Osteoblast (primary cell): ENCODE results near the gene OCA2. TPM values are rescaled to one million over a fixed set of nuclear protein-coding genes. Genes with fewer than 3 reads are reported as not detected.

ENCODE experiments used
- DNase-seq: peaks from one replicate; pipeline ENCODE4 v3.0.0; 2011; ENCODE audit warnings: low spot score, mixed read lengths; ENCODE audit not compliant: insufficient read length; ENCODE audit errors: missing footprints
- H2AFZ ChIP-seq: 2 replicates; pipeline ENCODE4 v1.6.0; 2011; ENCODE audit warnings: mild to moderate bottlenecking, low read length
- H3K27ac ChIP-seq: 2 replicates; pipeline ENCODE4 v1.5.1; 2011; ENCODE audit warnings: mild to moderate bottlenecking, low read depth, low read length, moderate library complexity
- H3K27me3 ChIP-seq: 2 replicates; pipeline ENCODE4 v1.6.0; 2012; ENCODE audit warnings: mild to moderate bottlenecking, control low read depth, inconsistent platforms, low read length, moderate library complexity; ENCODE audit not compliant: insufficient read depth
- H3K36me3 ChIP-seq: 2 replicates; pipeline ENCODE4 v1.5.1; 2011; ENCODE audit warnings: mild to moderate bottlenecking, low read length, control low read depth, moderate library complexity; ENCODE audit not compliant: insufficient read depth
- H3K4me1 ChIP-seq: 2 replicates; pipeline ENCODE4 v1.5.1; 2011; ENCODE audit warnings: mild to moderate bottlenecking, low read length, control low read depth, moderate library complexity; ENCODE audit not compliant: insufficient read depth
- H3K4me2 ChIP-seq: 2 replicates; pipeline ENCODE4 v1.6.0; 2011; ENCODE audit warnings: mild to moderate bottlenecking, low read length; ENCODE audit not compliant: insufficient read depth
- H3K4me3 ChIP-seq: fragments of 200-600 bp; sonication (generic); 3 replicates; pipeline ENCODE4 v1.5.1; 2012; ENCODE audit warnings: mild to moderate bottlenecking, low read length, inconsistent platforms; ENCODE audit not compliant: insufficient read depth
- H3K79me2 ChIP-seq: 2 replicates; pipeline ENCODE4 v1.6.0; 2012; ENCODE audit warnings: mild to moderate bottlenecking, low read length, control low read depth, inconsistent platforms; ENCODE audit not compliant: insufficient read depth
- H3K9me3 ChIP-seq: 2 replicates; pipeline ENCODE4 v1.5.1; 2011; ENCODE audit warnings: low read depth, low read length, control low read depth
- H4K20me1 ChIP-seq: 2 replicates; pipeline ENCODE4 v1.6.0; 2012; ENCODE audit warnings: mild to moderate bottlenecking, low read length, control low read depth; ENCODE audit not compliant: insufficient read depth
- CTCF ChIP-seq: IDR thresholded peaks from 2 replicates; pipeline ENCODE4 v1.5.1; 2011; ENCODE audit warnings: mild to moderate bottlenecking, low read depth, low read length, moderate library complexity; ENCODE audit errors: extremely low read depth
- total RNA-seq: library from RNA; depleted of rRNA; stranded (reverse); fragments of >200 nt; gene quantifications from 2 replicates; pipeline ENCODE4 v1.2.3, GENCODE V29; 2012

The OCA2 gene
- total RNA-seq, 1 donor, result not detected

DNA sequence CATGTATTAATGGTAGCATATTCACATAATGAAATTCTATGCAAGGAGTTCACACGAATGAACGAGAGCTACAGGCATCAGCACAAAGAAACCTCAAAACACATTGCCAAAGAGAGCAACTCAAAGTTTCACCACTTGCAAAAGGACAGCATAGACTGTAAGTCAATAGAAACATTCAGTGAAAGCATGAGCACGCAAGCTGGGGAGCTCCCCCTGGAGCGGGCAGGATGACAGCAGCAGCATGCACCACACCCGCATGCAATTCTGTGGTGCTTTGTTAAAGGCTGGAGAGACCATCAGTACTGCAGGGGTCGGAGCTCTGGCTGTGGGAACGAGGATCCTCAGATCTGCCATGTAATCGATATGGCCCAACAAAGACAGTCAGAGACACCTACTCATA, 18.7 kb downstream of the OCA2 start:
- no peak overlapping the region for H3K4me2 ChIP-seq
- TF ChIP-seq CTCF, result no peak
- H4K20me1 ChIP-seq, result no peaks in the 10 kb centered on the region
- H3K27ac ChIP-seq, result no peak overlapping the region
- H3K9me3 ChIP-seq, result no peaks in the 10 kb centered on the region
- H3K79me2 ChIP-seq, result no peaks in the 10 kb centered on the region
- H3K4me1 ChIP-seq, result no peaks in the 10 kb centered on the region
- no peaks in the 10 kb centered on the region for H3K27me3 ChIP-seq
- H3K4me3 ChIP-seq, result no peak overlapping the region
- no peak for DNase-seq
- no peaks in the 10 kb centered on the region for H3K36me3 ChIP-seq
- no peak overlapping the region for H2AFZ ChIP-seq

DNA sequence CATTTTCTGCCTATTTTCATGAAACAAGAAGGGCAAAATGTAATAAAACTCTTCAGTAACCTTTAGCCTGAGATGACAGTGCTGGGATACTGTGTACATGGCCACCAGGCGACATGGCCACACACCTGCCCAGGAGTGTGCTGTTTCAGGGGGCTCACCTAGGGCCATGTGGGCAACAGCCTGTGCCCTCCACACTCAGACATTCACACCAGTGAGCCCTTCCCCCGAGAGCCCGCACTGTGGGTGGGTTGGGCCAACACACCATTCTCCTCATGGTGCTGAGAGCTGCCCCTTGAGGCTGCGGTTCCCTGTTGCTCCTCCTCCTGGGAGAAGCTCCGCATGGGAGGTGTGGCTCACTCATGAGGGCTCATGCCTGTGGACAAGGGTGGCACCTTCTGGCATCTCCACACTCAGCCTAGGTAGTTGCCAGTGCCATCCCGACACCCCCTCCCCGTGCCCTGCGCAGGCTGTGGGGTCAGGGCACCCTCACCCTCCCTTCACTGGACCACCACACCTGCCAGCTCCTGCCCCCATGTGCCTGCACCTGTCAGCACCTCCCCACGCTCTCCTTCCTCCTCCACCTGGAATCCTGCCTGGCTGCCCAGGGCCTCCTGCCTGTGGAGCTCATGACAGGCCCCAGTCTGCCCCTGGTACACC, 19.7 kb downstream of the OCA2 start:
- no peak overlapping the region for H3K4me3 ChIP-seq
- H3K27me3 ChIP-seq, result no peaks in the 10 kb centered on the region
- no peaks in the 10 kb centered on the region for H3K4me1 ChIP-seq
- H3K27ac ChIP-seq, result no peak overlapping the region
- H3K9me3 ChIP-seq, result no peaks in the 10 kb centered on the region
- H3K4me2 ChIP-seq, result no peak overlapping the region
- H3K36me3 ChIP-seq, result no peaks in the 10 kb centered on the region
- H4K20me1 ChIP-seq, result no peaks in the 10 kb centered on the region
- no peak overlapping the region for H2AFZ ChIP-seq
- no peak for DNase-seq
- no peak for TF ChIP-seq CTCF
- H3K79me2 ChIP-seq, result no peaks in the 10 kb centered on the region

DNA sequence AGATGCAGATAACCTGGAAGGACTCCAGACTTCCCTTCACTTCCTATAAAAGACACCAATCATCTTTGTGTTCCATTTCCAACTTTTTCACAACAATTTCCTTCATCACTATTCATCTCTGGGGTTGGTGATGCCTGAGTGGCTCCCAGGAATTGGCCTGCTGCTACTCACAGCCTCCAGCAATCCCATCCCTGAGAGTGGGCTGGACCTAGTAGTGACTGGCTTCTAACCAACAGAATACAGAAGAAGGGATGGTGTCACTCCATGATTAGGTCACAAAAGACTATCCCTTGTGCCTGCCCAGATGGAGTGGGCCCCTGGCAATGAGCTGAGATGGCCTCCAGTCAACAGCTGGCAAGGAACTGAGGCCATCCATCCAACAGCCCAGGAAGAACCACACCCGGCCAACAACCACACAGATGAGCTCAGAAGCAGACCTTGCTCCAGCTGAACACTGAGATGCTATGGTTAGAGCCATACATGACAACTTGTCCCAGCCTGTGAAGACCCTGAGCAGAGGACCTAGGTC, 20.9 kb downstream of the OCA2 start:
- Histone ChIP-seq H4K20me1 (no peaks in the 10 kb centered on the region), H3K27me3 (no peaks in the 10 kb centered on the region), H3K79me2 (no peaks in the 10 kb centered on the region), H3K9me3 (no peaks in the 10 kb centered on the region), H3K36me3 (no peaks in the 10 kb centered on the region), H2AFZ (no peak overlapping the region), H3K4me2 (no peak overlapping the region), H3K4me3 (no peak overlapping the region), H3K4me1 (no peaks in the 10 kb centered on the region), H3K27ac (no peak overlapping the region)
- no peak for TF ChIP-seq CTCF
- DNase-seq, result no peak

- no peak overlapping the region for H3K4me2 ChIP-seq
- no peaks in the 10 kb centered on the region for H3K79me2 ChIP-seq
- no peak for TF ChIP-seq CTCF
- no peaks in the 10 kb centered on the region for H3K36me3 ChIP-seq
- no peak overlapping the region for H2AFZ ChIP-seq
- no peaks in the 10 kb centered on the region for H4K20me1 ChIP-seq
- H3K27me3 ChIP-seq, result no peaks in the 10 kb centered on the region
- no peaks in the 10 kb centered on the region for H3K4me1 ChIP-seq
- no peak overlapping the region for H3K27ac ChIP-seq
- H3K9me3 ChIP-seq, result no peaks in the 10 kb centered on the region
- no peak for DNase-seq
- no peak overlapping the region for H3K4me3 ChIP-seq
Measured at GRCh38 chr15:28075573-28075972, 23.5 kb downstream of the OCA2 start.
